Stimulated activated CD8-positive, alpha-beta memory T cell treated with anti-CD3 and anti-CD28 coated beads, Interleukin-2, amount 100 ng/mL, for 1 hour (primary cell): ENCODE data around the gene DCAF7.

ENCODE experiments used
- DNase-seq, 2 donors: peaks; one replicate each; pipeline ENCODE4 v3.0.0-alpha.2; 2020; ENCODE audit warnings: low read depth in 2 of 2

The DCAF7 gene

DNA sequence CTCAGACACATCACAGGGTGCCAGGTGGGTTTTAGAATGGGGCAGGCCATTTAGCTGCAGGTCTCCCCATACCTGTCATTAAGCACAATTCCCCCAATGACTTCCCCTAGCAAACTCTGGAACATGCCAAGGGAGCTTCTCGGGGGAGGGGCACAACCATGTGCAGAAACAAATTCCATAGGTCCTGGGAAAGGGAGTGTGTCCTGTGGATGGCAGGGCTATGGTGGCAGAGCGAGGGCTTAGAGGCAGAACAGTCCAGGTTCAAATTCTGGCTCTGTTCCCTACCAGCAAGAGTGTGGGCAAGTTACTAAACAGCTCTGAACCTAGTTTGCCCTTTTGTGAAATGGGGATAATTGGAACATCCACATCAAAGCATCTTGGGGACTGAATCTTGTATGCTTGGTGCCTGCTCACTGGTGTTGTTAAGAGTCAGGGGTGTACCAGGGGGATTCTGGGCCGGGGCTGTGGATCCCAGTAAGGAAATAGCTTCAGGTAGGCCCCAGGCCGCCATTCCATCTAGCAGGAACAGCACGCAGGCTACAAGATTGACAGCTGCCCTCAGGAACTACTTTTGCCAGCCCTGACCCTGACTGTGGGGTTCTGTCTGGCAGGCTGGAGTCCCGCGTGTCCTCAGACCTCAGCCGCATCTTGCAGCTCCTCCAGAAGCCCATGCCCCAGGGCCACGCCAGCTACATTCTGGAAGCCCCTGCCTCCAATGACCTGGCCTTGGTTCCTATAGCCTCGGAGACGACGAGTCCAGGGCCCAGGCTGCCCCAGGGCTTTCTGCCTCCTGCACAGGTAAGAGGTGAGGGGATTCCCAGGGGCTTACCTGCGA is 5.6 kb upstream of the DCAF7 start:
- DNase-seq: no peak

GRCh38 chr17:63546308-63547082 is 3.8 kb upstream of the DCAF7 start:
- no peak for DNase-seq

DNA sequence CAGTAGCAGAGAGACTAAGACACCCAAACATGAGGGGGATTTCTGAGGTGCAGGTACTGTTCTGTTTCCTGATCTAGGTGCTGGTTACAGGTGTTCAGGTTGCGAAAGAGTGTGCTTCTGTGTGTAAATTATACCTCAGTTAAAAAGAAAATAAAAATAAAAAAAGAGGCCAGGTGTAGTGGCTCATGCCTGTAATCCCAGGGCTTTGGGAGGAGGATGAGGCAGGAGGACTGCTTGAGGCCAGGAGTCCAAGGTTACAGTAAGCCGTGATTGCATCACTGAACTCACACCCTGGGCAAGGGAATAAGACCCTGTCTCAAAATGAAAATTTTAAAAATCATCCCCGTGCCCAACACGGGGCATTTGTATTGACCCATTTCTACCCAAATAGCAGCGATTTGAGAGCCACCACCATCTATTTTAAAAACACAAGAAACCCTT is 3.2 kb upstream of the DCAF7 start:
- no peak for DNase-seq

- no peak for DNase-seq
Measured at GRCh38 chr17:63549289-63549945, 860 bp upstream of the DCAF7 start.

DNA sequence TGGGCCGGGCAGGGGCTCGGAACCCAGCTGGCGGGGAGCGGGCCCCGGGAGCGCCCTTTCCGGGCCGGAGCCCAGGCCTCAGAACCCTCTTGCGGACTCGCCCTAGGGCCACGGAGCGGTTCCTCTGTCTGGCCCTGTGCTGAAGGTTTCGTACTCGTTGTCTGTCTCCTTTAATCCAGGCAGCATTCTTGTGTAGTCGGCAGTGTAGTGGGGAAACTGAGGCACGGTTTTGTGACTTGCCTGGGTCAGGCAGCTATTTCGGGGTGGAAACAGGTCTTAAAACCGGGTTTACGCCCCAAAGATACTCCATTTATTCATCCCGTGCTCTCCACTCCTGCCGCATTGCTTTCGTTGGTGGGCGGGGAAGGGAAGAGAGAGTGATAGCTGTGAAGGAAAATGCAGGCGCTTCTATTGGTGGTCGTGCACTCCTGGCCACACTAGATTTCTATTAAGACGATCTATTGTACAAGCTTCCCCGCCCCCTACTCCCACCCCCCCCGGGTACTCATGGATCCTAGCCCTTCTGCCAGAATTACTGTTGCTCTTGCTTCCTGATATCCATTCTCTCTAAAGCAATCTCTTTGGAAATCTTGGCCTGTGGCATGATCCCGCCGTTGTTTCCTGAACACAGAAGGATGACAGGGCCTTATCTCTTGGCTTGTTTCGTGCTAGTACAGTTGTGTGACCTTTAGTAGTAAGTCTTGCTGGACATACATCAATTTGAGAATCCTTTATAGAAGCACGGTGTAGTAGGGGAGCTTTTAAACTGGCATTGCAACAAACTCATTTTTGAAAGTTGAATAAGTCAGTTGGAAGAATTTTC is 751 bp downstream of the DCAF7 start:
- no peak for DNase-seq

DNA sequence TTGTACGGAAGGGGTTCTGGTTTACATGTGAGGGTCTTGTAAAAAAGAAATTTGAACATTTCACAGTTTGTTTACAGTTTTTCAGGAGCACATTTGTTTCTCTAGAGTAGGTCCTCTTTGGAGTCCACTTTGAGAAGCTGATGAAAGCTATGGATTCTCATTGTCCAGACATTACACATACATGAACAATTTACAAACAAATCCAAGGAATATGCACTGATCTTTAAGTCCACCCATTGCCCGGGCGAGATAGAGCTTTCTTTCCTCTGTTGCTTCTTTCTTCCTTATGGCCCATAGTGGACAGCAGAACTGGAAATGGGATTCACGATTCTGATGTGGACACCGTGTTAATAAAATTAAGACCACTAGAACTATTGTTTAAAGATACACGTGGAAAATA is 1.9 kb downstream of the DCAF7 start:
- DNase-seq: no peak

DNA sequence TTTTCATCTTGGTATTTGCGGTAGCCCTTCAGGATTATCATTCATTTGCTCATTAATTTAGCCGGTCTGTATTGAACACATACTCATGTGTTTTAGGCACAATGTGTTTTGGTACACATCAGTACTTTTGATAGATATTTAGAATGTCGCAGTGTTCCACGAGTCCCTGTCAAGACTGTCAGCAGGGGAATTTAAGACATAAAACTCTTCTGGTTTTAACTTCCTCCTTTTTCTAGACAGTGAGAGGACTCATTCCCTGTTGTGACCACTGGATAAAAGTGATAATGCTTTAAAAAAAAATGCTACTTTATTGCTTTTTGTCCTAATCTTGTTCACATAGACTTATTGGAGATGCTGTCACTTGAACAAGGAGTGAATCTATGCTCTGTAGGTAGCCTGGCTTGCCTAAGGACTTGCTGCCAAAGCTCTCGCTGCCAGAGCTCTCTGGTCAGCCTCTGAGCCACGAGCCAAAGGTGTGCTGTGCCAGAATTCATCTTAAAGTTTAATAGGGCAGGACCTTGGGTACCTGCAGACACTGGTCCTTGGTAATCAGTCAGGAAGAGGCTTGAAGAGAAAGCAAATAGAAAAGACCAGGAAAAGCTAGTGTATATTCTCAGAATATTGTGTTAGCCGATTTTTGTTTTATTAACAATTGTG is 5.4 kb downstream of the DCAF7 start:
- no peak for DNase-seq

GRCh38 chr17:63557416-63557815 is 7.1 kb downstream of the DCAF7 start:
- no peak for DNase-seq

GRCh38 chr17:63558441-63558840 is 8.2 kb downstream of the DCAF7 start:
- DNase-seq: no peak

GRCh38 chr17:63561819-63562218 is 11.5 kb downstream of the DCAF7 start:
- DNase-seq: no peak

DNA sequence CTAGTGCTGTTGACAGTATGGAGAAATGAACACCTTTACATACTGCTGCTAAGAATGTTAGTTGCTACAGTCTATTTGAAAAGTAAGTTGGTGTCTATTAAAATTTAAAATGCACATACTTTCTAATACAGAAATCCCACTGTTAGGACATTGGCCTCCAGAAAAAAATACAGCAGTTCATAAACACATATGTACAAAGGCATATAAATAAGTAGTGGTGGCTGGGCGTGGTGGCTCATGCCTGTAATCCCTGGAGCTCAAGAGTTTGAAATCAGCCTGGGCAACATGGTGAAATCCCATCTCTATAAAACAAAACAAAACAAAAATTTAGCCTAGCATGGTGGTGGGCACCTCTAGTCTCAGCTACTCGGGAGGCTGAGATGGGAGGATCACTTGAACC is 13.1 kb downstream of the DCAF7 start:
- no peak for DNase-seq

DNA sequence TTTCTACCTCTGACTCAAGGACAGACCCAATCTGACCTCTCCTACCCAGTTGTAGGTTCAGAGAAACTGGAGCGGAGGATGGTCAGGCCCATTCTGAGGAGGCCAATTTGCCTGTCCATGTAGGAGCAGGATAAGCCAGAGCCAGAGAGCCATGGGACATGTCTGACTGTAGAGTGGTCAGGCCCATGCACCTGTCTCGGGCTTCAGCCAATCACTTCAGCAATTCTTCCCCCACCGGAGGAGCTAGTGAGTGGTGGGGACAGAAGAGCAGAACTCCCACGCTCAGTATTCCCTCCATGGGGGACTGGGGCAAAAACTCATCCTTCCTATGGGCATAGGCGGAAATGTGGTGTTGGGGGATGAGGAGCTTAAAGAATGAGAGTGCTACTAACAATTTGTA is 14.3 kb downstream of the DCAF7 start:
- DNase-seq: no peak

DNA sequence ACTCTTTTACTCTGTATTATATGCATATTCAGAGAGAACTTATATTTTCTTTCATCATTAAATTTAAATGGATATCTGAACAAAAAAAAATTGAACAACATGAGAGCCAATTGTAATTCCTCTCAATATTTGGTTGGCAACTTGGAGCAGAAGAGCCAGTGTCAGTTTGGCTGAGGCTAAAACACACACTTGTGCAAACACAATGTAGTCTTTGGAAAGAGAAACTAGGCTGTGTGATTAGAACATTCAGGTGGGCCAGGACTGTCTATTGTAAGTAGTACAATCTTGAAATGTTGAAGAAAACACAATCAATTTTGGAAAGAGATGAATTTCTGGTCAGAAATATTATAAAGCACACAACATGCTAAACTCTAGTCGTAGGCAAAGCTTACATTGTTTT is 17.0 kb downstream of the DCAF7 start:
- no peak for DNase-seq

GRCh38 chr17:63568563-63568962 is 18.3 kb downstream of the DCAF7 start:
- no peak for DNase-seq

- no peak for DNase-seq
Measured at GRCh38 chr17:63571632-63572310, 21.5 kb downstream of the DCAF7 start.

- no peak for DNase-seq
Measured at GRCh38 chr17:63573634-63574033, 23.4 kb downstream of the DCAF7 start.

- no peak for DNase-seq
Measured at GRCh38 chr17:63578027-63578768, 27.9 kb downstream of the DCAF7 start.

GRCh38 chr17:63578769-63579111 is 28.5 kb downstream of the DCAF7 start:
- DNase-seq: no peak

DNA sequence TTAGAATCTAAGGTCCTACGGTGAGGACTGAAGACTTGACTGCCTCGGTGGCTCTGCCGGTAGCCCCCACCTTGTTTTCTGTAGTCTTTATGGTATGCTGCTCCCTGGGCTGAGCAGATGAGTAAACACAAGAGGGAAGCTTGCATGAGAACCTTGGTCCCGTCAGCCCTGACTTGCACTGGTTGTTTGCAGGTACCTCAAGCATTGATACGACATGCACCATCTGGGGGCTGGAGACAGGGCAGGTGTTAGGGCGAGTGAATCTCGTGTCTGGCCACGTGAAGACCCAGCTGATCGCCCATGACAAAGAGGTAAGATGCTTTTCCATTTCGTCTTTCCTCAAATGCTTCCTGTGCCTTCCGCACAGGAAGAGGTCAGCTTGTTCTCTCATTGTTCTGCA is 29.4 kb downstream of the DCAF7 start:
- no peak for DNase-seq

GRCh38 chr17:63587770-63588169 is 37.5 kb downstream of the DCAF7 start:
- DNase-seq: no peak
